Activated CD4-positive, CD25-positive, alpha-beta regulatory T cell (primary cell): ENCODE results near the gene CMTM6.
"Not testable (repeated sequence)": the region's sequence is repeated elsewhere in the genome, so short reads cannot be mapped to it uniquely, and the experiment has no call there.

Experiments
- DNase-seq, 4 experiments: peaks; one replicate each; lab custom pipeline; 2025; lab: John Stamatoyannopoulos, UW

The CMTM6 gene

GRCh38 chr3:32443478-32443877 is 59.2 kb downstream of the CMTM6 start:
- no peak for DNase-seq

- DNase-seq, result no peak
These were observed 59.9 kb downstream of the CMTM6 start for GRCh38 chr3:32442766-32443165.

GRCh38 chr3:32440611-32441350 is 61.9 kb downstream of the CMTM6 start:
- no peak for DNase-seq

GRCh38 chr3:32439421-32439820 is 63.2 kb downstream of the CMTM6 start:
- DNase-seq, result not testable (repeated sequence)

- DNase-seq, result no peak
These were observed 63.9 kb downstream of the CMTM6 start for GRCh38 chr3:32438596-32439344.

GRCh38 chr3:32437896-32438295 is 64.8 kb downstream of the CMTM6 start:
- no peak for DNase-seq

- no peak for DNase-seq
These were observed 65.8 kb downstream of the CMTM6 start for GRCh38 chr3:32436816-32437189.

- no peak for DNase-seq
These were observed 66.5 kb downstream of the CMTM6 start for GRCh38 chr3:32435911-32436815.

GRCh38 chr3:32434206-32434605 is 68.4 kb downstream of the CMTM6 start:
- DNase-seq, result no peak

- no peak for DNase-seq
These were observed 69.7 kb downstream of the CMTM6 start for GRCh38 chr3:32432711-32433530.

GRCh38 chr3:32432045-32432710 is 70.5 kb downstream of the CMTM6 start:
- DNase-seq, result no peak

GRCh38 chr3:32431481-32431880 is 71.2 kb downstream of the CMTM6 start:
- no peak for DNase-seq
